ACHN (cell line): ENCODE measurements around the gene WDR76.

ENCODE experiments used
- DNase-seq: peaks from one replicate; pipeline ENCODE4 v3.0.0-alpha.2; 2015
- in situ Hi-C: cut with HindIII; loops from 2 replicates; pipeline ENCODE4 v1.10.0; 2017; ENCODE audit warnings: low sequenced_read_pairs, low pct_ligation_motif_present, low pct_unique_long_range_greater_than_20kb

Gene WDR76

GRCh38 chr15:43899928-43900327, 73.1 kb downstream of the WDR76 start:
- in situ Hi-C loops = loop anchor here (25.0 kb wide), 1 partner anchor 162 kb away; no protein-coding TSS in a partner anchor
- no peak for DNase-seq

- DNase-seq = no peak
- in situ Hi-C loops = loop anchor here (25.0 kb wide), 1 partner anchor 161 kb away; no protein-coding TSS in a partner anchor
Measured at GRCh38 chr15:43900996-43901395, 74.2 kb downstream of the WDR76 start.

GRCh38 chr15:43901495-43901894, 74.7 kb downstream of the WDR76 start:
- in situ Hi-C loops = loop anchor here (25.0 kb wide), 1 partner anchor 161 kb away; no protein-coding TSS in a partner anchor

GRCh38 chr15:43903864-43904290, 77.1 kb downstream of the WDR76 start:
- in situ Hi-C loops = loop anchor here (25.0 kb wide), 1 partner anchor 158 kb away; no protein-coding TSS in a partner anchor
- DNase-seq = peak; percentile 71

More at GRCh38 chr15:43901495-43901894, 74.7 kb downstream of the WDR76 start:
- no peak for DNase-seq

- in situ Hi-C loops = loop anchor here (25.0 kb wide), 1 partner anchor 157 kb away; no protein-coding TSS in a partner anchor
- no peak for DNase-seq
Measured at GRCh38 chr15:43905755-43906154, 79.0 kb downstream of the WDR76 start.

- in situ Hi-C loops = loop anchor here (25.0 kb wide), 1 partner anchor 154 kb away; no protein-coding TSS in a partner anchor
Measured at GRCh38 chr15:43908516-43909050, 81.8 kb downstream of the WDR76 start.

GRCh38 chr15:43911235-43911781, 84.5 kb downstream of the WDR76 start:
- in situ Hi-C loops = loop anchor here (25.0 kb wide), 1 partner anchor 151 kb away; no protein-coding TSS in a partner anchor
- DNase-seq = no peak

More at GRCh38 chr15:43908516-43909050, 81.8 kb downstream of the WDR76 start:
- DNase-seq = no peak

GRCh38 chr15:43912208-43912607, 85.4 kb downstream of the WDR76 start:
- no peak for DNase-seq
- in situ Hi-C loops = loop anchor here (25.0 kb wide), 1 partner anchor 150 kb away; no protein-coding TSS in a partner anchor

GRCh38 chr15:43913026-43913780, 86.4 kb downstream of the WDR76 start:
- in situ Hi-C loops = loop anchor here (25.0 kb wide), 1 partner anchor 149 kb away; no protein-coding TSS in a partner anchor
- peak; percentile 95 for DNase-seq

- DNase-seq = no peak
- in situ Hi-C loops = loop anchor here (25.0 kb wide), 1 partner anchor 148 kb away; no protein-coding TSS in a partner anchor
Measured at GRCh38 chr15:43913941-43914340, 87.1 kb downstream of the WDR76 start.

- in situ Hi-C loops = loop anchor here (25.0 kb wide), 1 partner anchor 147 kb away; no protein-coding TSS in a partner anchor
- DNase-seq = no peak
Measured at GRCh38 chr15:43915631-43916325, 89.0 kb downstream of the WDR76 start.

- in situ Hi-C loops = loop anchor here (25.0 kb wide), 1 partner anchor 146 kb away; no protein-coding TSS in a partner anchor
- no peak for DNase-seq
Measured at GRCh38 chr15:43916326-43916660, 89.5 kb downstream of the WDR76 start.
